Measurements from ENCODE around the gene RPL18.
"Not testable (repeated sequence)": the region's sequence is repeated elsewhere in the genome, so short reads cannot be mapped to it uniquely, and the experiment has no call there.

Gene RPL18

GRCh38 chr19:48582168-48582567 is 36.8 kb downstream of the RPL18 start:
- no peak for TF ChIP-seq ZNF274 (IDR thresholded peaks at IDR 0.05; ENCODE audit: low read depth, low read length)
- no peak overlapping the region for H3K4me3 ChIP-seq (ENCODE audit: low read length)

- TF ChIP-seq ZNF274 (IDR thresholded peaks at IDR 0.05; ENCODE audit: low read depth, low read length): no peak
- no peak overlapping the region for H3K4me3 ChIP-seq (ENCODE audit: low read length)
Measured at GRCh38 chr19:48578891-48579290, 40.1 kb downstream of the RPL18 start.

- H3K4me3 ChIP-seq (ENCODE audit: low read length): not testable (repeated sequence)
Measured at GRCh38 chr19:48577908-48578307, 41.1 kb downstream of the RPL18 start.

GRCh38 chr19:48575931-48576622 is 42.9 kb downstream of the RPL18 start:
- no peak for TF ChIP-seq ZNF274 (IDR thresholded peaks at IDR 0.05; ENCODE audit: low read depth, low read length)
- no peak overlapping the region for H3K4me3 ChIP-seq (ENCODE audit: low read length)

- no peak for TF ChIP-seq ZNF274 (IDR thresholded peaks at IDR 0.05; ENCODE audit: low read depth, low read length)
- no peak overlapping the region for H3K4me3 ChIP-seq (ENCODE audit: low read length)
Measured at GRCh38 chr19:48573163-48573505, 45.8 kb downstream of the RPL18 start.

GRCh38 chr19:48571378-48572162 is 47.4 kb downstream of the RPL18 start:
- no peak for TF ChIP-seq ZNF274 (IDR thresholded peaks at IDR 0.05; ENCODE audit: low read depth, low read length)
- no peak overlapping the region for H3K4me3 ChIP-seq (ENCODE audit: low read length)

- no peak overlapping the region for H3K4me3 ChIP-seq (ENCODE audit: low read length)
- no peak for TF ChIP-seq ZNF274 (IDR thresholded peaks at IDR 0.05; ENCODE audit: low read depth, low read length)
Measured at GRCh38 chr19:48569814-48570213, 49.2 kb downstream of the RPL18 start.

- TF ChIP-seq ZNF274 (IDR thresholded peaks at IDR 0.05; ENCODE audit: low read depth, low read length): no peak
Measured at GRCh38 chr19:48568345-48568886, 50.6 kb downstream of the RPL18 start.

More at GRCh38 chr19:48568345-48568886, 50.6 kb downstream of the RPL18 start:
- H3K4me3 ChIP-seq (ENCODE audit: low read length): no peak overlapping the region
